ENCODE results near the gene SYCP2. TPM values are rescaled to one million over a fixed set of nuclear protein-coding genes. Genes with fewer than 3 reads are reported as not detected.

The SYCP2 gene
- polyA plus RNA-seq, 1 experiment, result 0.47 TPM

- ChIA-PET POLR2A (no interaction called here), CTCF (interaction anchor here (1.0 to 3.5 kb wide), 5 partner anchors 9 to 134 kb away, joined by 3 to 26 read pairs (median 4); no protein-coding TSS in a partner anchor)
- no peaks in the 10 kb centered on the region for H3K27me3 ChIP-seq (ENCODE audit: control insufficient read depth, insufficient read depth, low read length)
- DNase-seq (ENCODE audit: low read depth), result no peak
- no peaks in the 10 kb centered on the region for H3K36me3 ChIP-seq (ENCODE audit: control insufficient read depth, insufficient read depth, low read length)
- TF ChIP-seq CTCF (IDR thresholded peaks at IDR 0.05; ENCODE audit: insufficient read depth, low read depth, low read length), result no peak
- no peak overlapping the region for H3K4me3 ChIP-seq (ENCODE audit: low read depth, low read length)
Measured at GRCh38 chr20:59935457-59936185, 2.2 kb upstream of the SYCP2 start.

GRCh38 chr20:59933849-59934585, 580 bp upstream of the SYCP2 start:
- ChIA-PET POLR2A (no interaction called here), CTCF (interaction anchor here (0.6 to 3.5 kb wide), 20 partner anchors 10 to 146 kb away, joined by 3 to 26 read pairs (median 4); no protein-coding TSS in a partner anchor)
- Histone ChIP-seq H3K36me3 (ENCODE audit: control insufficient read depth, insufficient read depth, low read length) (no peaks in the 10 kb centered on the region), H3K27me3 (ENCODE audit: control insufficient read depth, insufficient read depth, low read length) (no peaks in the 10 kb centered on the region), H3K4me3 (ENCODE audit: low read depth, low read length) (peak overlapping the region; percentile 57)
- DNase-seq (ENCODE audit: low read depth), result no peak
- peak; percentile 78 for TF ChIP-seq CTCF (IDR thresholded peaks at IDR 0.05; ENCODE audit: insufficient read depth, low read depth, low read length)

- TF ChIP-seq CTCF (IDR thresholded peaks at IDR 0.05; ENCODE audit: insufficient read depth, low read depth, low read length), result no peak
- ChIA-PET CTCF (no interaction called here), POLR2A (no interaction called here)
- H3K4me3 ChIP-seq (ENCODE audit: low read depth, low read length), result peak overlapping the region; percentile 57; the same call in 1 of the 2 replicates
- H3K27me3 ChIP-seq (ENCODE audit: control insufficient read depth, insufficient read depth, low read length), result no peaks in the 10 kb centered on the region
- no peaks in the 10 kb centered on the region for H3K36me3 ChIP-seq (ENCODE audit: control insufficient read depth, insufficient read depth, low read length)
- DNase-seq (ENCODE audit: low read depth), result no peak
Measured at GRCh38 chr20:59932616-59933295, 681 bp downstream of the SYCP2 start.

GRCh38 chr20:59931511-59932312, 1.7 kb downstream of the SYCP2 start:
- DNase-seq (ENCODE audit: low read depth), result no peak
- ChIA-PET CTCF (no interaction called here), POLR2A (no interaction called here)
- H3K27me3 ChIP-seq (ENCODE audit: control insufficient read depth, insufficient read depth, low read length), result no peaks in the 10 kb centered on the region
- H3K36me3 ChIP-seq (ENCODE audit: control insufficient read depth, insufficient read depth, low read length), result no peaks in the 10 kb centered on the region
- H3K4me3 ChIP-seq (ENCODE audit: low read depth, low read length), result no peak overlapping the region
- TF ChIP-seq CTCF (IDR thresholded peaks at IDR 0.05; ENCODE audit: insufficient read depth, low read depth, low read length), result no peak

All from BJ (cell line).